DMS114 treated with DMSO at 0.1 percent for 48 hours (cell line): ENCODE measurements around the gene AMN.

Experiments used
- DNase-seq: peaks from one replicate; lab custom pipeline; 2025; ENCODE audit not compliant: unreplicated experiment; lab: John Stamatoyannopoulos, UW

AMN gene

DNA sequence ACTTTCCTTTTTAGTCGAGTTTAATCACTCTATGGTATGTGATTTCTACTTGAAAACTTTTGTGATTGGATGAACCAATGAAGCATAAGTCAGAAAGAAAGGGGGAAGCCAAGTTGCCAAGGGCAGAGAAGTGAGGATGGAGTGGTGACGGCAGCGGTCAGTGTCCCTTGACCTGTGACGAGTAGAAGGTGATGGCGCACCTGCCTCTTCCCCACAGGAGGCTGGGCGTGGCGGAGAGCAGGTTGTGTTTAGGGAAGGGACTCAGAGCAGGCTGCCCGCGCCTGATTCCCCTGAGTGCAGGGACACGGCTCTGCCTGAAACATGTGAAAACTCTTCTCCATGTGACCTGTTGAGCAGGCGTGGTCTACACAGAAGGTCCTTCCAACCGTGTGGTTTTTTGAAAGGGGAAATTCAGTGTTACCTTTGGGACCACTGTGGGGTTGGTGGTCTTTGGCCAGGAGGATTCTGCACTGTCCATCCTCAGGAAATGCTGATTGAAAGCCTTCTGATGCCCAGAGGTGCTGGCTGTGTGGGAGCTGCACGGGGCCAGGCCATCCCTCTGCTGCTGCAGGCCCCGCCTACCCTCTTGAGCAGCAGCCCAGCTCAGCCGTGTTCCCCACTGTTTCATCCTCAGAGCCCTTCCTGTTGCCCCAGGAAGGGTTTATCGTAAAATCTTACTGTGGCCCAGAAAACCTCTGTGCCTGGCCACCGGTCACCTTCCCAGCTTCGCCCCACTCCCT, 23.5 kb upstream of the AMN start:
- DNase-seq = no peak

DNA sequence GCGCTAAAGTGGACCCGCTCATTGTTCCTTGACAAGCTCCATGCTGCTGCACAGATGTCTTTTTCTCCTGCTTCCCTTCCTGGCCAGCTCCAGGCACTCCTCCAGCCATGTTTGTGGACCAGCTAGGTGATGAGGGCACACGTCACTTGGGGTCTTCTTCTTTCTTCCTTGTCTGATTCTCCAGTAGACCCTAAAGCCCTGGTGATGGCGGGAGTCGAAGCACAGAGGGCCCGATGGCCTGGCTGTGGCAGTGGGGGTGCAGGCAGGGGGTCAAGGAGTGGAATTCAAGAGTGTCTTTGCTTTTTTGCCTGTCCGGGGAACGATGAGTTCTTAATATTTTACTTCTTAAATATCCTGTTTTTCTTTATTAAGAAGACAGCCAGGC, 23.0 kb upstream of the AMN start:
- no peak for DNase-seq

DNA sequence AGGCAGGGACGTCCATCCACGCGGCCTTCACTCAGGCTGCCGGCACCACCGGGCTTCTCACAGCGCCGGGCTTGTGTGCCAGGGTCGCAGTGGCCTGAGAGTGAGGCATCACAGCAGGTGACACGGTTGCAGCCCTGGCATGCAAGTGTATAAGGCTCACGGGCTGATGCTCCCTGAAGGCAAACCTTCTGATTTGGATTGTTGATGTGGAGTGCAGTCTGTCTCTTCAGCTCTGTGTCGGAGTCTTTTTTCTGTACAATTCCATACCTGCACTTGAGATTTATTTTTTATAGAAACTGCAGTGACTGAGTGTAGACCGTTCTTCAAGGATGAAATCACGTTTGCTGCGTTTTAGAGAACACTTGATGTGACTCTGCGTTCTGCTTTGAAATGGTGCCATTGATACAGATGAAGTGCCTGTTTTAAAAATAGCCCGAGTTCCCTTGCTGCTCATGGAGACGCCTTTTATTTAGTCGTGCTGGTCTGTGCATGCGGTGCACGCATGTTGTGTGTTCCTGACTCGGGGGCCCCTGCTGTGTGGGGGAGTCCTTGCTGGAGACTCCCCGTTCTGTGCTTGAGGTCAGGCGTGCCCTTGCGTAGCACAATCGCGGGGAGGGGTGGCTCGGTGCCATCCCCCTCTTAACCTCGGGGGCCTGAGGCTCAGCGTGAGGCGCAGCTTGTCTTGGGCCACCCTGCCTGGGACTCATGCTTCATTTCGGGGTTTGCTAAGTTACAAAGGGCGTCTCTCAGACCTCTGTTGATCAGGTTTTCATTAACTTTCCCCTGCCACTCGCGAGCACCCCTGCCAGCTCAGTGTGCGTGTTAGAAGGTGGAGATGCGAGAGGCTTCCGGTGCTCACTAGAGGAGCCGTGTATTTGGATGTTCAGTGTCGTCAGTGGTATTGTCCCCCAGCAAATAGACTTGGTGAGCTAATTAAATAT, 21.6 kb upstream of the AMN start:
- DNase-seq = no peak

DNA sequence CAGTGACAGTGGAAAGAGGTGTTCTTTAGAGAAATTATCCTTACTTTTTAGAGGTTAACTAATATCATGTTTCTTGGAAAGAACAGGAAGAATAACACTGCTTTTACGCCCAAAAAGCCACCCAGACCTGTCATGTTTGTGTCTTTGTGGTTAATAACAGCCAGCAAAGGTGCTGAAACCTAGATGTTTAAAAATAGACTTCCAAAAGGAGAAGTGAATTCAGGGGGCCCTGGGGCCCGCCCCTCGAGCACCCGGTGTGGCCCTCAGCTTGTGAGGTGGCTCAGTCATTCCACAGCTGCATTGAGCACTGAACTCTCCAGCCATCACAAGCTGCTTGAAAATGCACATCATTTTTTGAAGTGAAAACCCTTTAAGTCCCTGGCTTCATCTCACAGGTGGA, 20.8 kb upstream of the AMN start:
- DNase-seq = no peak

DNA sequence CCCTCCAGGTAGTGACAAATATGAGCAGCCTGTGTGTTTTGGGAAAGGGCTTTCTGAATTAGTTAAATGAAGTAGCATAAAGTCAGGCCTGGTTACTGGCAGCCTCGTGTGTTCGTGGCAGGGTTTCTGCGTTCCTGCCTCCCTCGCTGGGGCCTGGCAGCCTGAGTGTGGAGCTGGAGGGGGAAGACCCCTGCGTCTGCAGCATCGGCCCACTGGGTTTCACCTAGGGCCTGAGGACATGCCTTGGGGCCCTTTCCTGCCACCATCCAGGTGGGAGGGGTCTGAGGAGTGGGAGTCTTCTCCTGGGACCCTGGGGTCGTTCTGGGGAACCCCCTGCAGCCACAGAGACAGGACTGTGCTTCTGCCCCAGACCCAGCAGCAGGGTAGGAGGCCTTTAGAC, 20.4 kb upstream of the AMN start:
- DNase-seq = no peak

DNA sequence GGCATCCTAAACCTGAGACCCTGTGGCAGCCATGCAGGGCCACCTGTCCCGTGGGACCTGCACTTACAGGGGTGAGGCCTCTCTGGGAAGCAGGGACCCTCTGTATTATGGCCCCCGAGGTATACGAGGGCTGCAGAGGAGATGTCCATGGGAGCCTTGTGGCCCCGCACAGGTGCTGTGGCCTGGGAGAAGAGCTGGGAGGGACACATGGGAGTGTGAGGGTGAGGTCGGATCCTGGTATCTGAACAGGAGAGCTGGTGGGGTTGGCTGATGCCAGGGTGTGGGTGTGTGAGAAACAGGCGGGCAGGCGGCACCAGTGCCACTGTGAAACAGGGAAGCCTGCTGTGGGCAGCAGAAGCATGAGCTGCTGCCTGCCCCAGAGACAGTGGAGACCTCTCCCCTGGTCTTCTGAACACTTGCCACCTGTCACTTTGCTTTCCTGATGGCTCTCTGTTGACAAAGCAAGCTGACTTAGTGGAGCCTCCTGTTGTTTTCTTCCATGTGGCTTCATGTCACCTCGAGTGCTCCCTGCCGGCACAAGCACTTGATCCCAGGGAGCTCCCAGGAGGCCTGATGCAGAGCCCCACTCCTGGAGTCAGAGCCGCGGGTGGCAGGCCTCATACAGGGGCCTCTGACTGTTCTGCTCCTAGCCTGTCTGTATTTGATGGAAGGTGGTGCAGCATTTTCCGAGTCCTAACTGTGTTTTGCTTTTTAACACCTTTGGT, 19.8 kb upstream of the AMN start:
- no peak for DNase-seq

DNA sequence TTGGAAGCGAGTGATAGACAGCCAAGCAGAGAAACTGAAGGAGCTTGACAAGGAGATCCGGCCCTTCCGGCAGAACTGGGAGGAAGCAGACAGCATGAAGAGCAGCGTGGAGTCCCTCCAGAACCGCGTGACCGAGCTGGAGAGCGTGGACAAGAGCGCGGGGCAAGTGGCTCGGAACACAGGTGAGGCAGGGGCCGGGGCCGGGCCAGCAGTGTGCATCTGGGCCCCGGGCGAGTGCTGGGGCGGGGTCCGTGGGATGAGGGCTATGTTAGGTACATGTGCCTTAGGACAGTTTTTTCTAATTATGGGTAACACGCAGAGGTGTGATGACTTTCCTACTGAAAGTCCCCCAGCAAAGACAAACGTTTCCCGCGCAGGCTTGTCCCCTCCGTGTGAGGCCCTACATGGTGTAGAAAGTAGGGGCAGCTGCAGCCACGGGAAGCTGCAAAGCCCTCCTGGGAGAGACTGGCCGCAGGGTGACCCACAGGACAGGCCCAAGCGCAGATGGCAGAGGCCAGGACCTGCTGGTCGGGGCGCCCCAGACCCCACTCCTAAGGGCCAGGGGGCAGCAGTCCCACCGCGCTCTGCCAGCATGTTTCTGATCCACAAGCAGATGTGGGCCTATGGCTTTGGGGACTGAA, 19.1 kb upstream of the AMN start:
- DNase-seq = no peak

DNA sequence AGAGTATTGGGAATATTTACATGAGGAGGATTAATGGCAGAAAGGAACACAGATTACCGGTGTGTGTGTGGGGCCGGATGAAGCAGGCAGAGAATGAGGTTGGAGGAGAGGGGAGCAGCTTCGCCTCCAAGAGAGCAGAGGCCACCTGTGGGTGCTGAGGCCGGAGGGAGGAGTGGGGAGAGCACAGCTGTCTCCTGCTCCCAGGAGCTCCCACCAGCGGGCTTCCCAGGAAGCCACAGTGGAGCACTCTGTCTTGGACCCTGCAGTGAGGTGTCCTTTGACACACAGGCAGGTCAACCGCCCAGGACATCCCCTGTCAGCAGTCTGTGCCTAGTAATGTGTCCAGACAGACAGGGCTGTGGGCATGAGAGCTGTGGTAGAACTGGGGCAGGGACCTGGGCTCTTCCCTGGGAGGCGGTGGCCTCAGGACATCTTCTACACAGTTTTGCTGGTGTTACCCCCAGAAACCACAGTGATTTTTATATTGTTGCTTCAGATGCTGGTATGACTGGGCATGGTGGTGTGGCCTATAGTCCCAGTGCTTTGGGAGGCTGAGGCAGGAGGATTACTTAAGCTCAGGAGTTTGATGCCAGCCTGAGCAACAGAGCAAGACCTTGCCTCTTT, 18.5 kb upstream of the AMN start:
- DNase-seq = no peak

DNA sequence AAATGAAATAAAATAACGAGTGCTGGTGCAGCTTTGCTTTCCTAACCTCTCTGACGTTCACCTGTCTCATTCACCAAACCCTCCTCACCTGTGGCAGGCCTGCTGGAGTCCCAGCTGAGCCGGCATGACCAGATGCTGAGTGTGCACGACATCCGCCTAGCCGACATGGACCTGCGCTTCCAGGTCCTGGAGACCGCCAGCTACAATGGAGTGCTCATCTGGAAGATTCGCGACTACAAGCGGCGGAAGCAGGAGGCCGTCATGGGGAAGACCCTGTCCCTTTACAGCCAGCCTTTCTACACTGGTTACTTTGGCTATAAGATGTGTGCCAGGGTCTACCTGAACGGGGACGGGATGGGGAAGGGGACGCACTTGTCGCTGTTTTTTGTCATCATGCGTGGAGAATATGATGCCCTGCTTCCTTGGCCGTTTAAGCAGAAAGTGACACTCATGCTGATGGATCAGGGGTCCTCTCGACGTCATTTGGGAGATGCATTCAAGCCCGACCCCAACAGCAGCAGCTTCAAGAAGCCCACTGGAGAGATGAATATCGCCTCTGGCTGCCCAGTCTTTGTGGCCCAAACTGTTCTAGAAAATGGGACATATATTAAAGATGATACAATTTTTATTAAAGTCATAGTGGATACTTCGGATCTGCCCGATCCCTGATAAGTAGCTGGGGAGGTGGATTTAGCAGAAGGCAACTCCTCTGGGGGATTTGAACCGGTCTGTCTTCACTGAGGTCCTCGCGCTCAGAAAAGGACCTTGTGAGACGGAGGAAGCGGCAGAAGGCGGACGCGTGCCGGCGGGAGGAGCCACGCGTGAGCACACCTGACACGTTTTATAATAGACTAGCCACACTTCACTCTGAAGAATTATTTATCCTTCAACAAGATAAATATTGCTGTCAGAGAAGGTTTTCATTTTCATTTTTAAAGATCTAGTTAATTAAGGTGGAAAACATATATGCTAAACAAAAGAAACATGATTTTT, 17.1 kb upstream of the AMN start:
- DNase-seq = no peak

DNA sequence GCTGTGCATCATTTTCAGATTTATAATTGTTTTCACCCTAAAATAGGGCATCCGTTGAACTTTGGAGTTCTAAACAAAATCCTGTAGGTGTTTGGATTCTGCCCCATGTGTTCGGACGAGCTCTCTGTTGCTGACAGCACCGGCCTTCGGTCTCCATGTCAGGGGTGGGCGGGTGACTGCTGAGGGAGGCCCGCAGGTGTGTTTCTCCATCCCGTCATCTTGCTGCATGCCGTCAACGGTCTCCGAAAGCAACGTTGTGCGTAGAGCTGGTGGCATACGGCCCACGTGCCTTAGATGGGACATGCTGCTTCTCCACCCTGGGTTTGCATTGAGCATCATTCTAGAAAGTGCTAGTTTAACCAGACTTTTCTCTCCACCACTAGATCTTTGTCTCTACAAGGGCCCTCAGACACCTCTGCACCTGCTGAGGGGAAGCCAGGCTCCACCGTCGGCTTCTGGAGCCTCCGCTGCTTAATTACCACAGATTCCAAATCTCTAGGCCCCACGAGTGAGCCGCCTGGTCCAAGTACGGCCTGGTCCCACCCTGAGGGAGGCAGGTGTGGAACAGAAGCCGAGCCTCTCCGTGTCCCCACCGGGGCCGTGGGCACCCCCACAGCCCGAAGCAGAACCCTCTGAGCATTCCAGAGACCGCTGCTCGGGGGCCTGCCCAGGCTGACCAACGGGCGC, 15.7 kb upstream of the AMN start:
- DNase-seq = no peak

DNA sequence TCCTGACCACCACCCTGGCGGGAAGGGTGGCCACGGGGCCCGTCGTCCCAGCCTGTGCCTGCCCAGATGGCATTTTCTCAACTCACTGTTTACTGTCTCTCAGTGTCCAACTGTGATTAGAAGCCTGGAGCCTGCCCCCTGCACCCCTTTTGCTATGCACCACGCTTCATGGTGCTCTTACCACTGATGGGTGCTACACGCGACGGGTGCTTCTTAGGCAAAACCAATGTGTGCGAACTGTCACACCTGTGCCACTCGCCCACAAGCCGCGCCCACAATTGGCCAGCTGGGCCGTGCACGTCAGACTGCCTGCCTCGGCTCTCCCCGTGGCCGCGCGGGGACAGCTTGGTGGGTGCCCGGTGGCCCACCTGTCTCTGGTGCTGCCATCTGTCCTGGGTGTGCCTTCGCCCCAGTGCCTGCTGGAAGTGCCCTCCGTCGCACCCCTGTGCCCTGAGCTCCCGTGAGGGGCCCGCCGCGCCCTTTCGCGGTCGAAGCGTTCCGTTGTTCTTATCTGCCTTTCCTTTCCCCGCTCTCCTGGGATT, 15.1 kb upstream of the AMN start:
- DNase-seq = no peak

DNA sequence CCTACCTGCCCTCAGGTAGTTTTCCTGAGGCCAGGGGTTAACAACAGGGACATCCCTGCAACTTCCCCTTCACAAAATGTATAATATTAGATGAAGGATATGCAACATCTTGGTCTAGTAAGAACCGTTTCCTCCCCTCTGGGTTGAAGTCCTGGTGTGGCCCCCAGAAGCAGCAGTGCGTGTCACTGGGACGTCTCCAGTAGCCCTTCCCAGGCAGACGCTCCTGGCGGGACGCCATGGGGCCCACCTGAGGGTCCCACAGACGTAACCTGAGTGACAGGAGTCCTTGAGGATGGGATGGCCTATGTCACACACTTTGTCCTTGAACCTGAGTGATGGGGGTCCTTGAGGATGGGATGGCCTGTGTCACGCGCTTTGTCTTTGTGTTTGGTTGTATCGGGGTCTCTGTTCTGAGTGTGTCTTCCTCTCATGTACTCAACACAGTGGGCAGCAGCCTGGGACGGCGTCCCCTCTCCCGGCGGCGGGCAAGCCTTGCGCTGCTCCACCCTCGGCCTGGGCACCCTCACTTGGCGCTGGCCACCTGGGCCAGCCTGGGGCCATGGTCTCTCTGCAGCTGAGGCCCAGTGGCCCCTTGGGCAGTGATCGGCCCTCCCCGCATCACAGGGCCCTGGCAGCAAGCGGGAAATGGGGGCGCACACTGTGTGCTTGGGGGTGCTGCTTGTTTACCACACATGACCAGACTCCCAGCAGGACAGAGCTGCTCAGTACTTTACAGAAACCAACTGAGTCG, 14.3 kb upstream of the AMN start:
- no peak for DNase-seq

DNA sequence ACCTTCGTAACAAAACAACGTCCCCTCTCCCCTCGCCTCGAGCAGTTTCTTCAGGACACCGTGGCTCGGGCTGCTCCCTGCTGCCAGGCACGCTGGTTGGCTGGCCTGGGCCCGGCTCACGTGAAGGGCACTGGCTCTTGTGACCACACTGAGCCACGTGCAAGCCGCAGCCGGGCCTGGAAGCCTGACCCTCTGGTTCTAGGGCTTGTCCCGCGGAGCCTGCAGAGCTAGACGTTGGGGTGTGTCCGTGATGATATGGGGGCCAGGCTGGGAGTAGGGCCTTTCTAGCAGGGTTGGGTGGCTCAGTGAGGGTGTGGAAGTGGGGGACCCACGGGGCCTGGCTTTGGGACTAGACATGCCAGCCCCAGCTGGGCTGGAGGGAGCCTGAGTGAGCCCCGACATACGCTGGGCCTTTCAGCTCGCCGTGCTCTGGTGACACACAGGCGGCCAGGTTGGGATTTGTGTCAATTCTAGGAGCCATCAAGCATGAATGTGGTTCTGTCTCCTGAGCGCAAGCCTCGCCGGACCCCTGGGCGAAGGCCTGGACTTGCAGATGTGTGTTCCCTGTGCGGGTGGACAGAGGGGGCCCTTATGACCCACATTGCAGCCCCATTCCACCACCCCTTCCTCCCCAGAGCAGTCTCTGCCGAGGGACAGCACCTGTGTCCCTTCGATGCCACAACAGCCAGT, 13.6 kb upstream of the AMN start:
- no peak for DNase-seq

DNA sequence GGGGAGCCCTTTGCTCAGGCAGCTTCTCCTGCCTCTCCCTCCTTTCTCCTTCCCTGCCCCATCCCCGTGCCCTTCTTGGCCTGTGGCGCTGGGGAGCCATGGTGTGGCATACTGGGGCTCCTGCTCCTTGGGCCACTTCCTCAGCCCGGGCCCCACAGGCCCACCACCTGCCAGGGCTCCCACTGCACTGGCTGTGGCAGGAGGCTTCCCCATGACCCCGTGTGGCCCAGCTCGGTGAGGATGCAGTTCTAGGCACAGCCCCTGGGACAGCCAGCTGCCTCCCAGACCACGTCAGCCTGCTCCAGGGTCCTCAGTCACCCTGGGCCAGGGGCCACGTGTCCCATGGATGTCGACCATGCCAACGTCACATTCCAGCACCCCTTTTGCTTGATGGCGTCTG, 13.0 kb upstream of the AMN start:
- no peak for DNase-seq

DNA sequence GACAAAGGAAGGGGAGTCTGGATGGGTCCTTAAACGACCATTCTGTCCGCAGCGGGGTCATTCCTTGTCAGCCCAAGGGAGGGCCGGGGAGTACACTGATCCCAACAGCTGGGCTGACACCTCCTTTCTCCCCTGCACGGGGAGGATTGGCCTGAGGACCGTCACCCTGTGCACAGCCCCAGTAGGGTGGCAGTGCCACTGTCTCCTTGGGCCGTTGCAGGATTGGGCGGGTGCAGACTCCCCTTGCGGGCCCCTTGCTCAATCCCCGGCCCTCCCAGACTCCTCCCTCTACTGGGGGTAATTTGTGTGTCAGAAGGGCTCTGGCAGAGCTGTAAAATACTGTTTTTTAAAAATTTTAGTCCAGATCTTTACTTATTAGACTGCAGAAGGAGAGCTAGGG, 12.6 kb upstream of the AMN start:
- DNase-seq = no peak

DNA sequence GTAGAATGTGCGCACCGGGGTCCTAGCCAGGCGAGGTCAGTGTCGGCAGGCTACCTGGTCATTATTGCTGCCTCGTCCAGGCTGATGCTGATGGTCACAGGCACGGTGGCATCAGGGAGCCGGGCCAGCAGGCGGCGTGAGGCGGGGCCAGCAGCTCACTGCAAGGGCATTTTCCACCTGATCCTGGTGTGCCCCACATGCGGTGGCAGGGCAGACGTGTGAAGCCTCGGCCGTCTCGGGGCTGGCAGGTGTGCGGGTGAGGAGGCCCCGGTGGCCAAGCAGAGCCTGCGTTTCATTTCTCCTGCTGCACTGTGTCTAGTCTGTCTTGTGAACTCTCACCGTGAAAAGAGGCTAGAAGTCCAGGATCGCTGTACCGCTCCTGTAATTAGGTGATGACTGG, 12.0 kb upstream of the AMN start:
- no peak for DNase-seq

DNA sequence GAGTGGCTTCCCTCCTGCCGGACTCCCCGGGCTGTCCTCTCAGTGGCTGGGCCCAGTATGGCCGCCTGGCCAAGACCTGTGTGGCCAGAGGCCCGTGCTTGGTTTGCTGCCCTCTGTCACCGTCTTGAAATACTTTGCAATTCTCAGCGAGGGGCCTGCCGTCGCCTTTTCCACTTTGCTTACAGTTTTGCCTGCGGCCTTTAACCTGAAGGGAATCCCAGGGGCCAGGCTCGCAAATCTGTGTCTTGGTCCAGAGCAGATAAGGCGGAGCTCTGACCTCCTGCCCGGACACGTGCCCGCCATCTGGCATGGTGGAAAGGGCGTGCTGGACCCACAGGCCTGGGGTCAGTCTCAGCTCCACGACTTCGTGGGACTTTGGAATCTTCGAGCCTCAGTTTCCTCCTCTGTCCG, 10.9 kb upstream of the AMN start:
- no peak for DNase-seq
